Large intestine (tissue), 3 donors: ENCODE measurements around the gene DAPK2. TPM values are rescaled to one million over a fixed set of nuclear protein-coding genes. Genes with fewer than 3 reads are reported as not detected.

ENCODE experiments used
- DNase-seq, 2 donors: peaks; one replicate each; pipeline versions ENCODE4 v3.0.0 to v3.0.0-alpha.2; 2013
- H3K27ac ChIP-seq: one replicate; pipeline ENCODE4 v1.5.1; 2013; ENCODE audit warnings: low read length
- H3K27me3 ChIP-seq: 2 replicates; pipeline ENCODE4 v1.6.1; 2013; ENCODE audit warnings: low read length; ENCODE audit not compliant: control insufficient read depth, insufficient read depth
- H3K36me3 ChIP-seq: 2 replicates; pipeline ENCODE4 v1.6.1; 2013; ENCODE audit warnings: low read length; ENCODE audit not compliant: control insufficient read depth, insufficient read depth
- H3K4me1 ChIP-seq: one replicate; pipeline ENCODE4 v1.6.1; 2013; ENCODE audit warnings: low read length; ENCODE audit not compliant: control insufficient read depth, insufficient read depth
- H3K4me3 ChIP-seq: one replicate; pipeline ENCODE4 v1.5.1; 2013; ENCODE audit warnings: low read length
- H3K9me3 ChIP-seq: one replicate; pipeline ENCODE4 v1.6.1; 2013; ENCODE audit warnings: mild to moderate bottlenecking, low read depth, low read length, moderate library complexity; ENCODE audit not compliant: control insufficient read depth
- WGBS: methylation state at CpG from one replicate; pipeline ENCODE4 v1.1.5; 2013; ENCODE audit warnings: low lambda C conversion rate; ENCODE audit not compliant: insufficient coverage; 5-methylcytosine and 5-hydroxymethylcytosine counted together
- polyA plus RNA-seq: library from polyadenylated mRNA; unstranded; fragments of 120-200 nt; gene quantifications from one replicate; pipeline ENCODE4 v1.2.1, GENCODE V29; 2013

The DAPK2 gene
- polyA plus RNA-seq, 1 donor: 7.4 TPM

DNA sequence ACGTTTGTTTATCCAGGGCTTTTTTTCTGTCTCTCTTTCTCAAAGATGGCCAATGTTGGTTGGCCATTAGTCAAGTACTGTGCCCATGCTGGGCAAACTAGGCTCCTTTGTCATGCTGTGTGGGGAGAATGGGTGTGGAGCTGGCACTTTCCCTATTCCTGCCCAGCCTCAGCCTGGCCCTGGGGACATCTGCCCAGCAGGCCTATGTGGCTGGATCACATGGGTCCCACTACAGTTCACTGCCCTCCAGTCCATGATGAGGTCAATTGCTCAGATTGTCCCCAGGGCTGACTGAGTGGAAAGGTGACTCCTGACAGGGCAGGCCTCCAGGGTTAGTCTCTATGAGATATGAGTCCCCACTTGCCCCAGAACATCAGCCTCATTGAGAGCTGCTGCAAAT lies 158.1 kb downstream of the DAPK2 start:
- no peaks in the 10 kb centered on the region for H3K36me3 ChIP-seq
- H3K27ac ChIP-seq: no peak overlapping the region
- peaks cover 9% of the 10 kb centered on the region for H3K4me1 ChIP-seq
- no peaks in the 10 kb centered on the region for H3K27me3 ChIP-seq
- no peak for DNase-seq
- no peak overlapping the region for H3K4me3 ChIP-seq
- no peaks in the 10 kb centered on the region for H3K9me3 ChIP-seq
- WGBS: no CpG with 5 or more reads among the region's 1 CpG

DNA sequence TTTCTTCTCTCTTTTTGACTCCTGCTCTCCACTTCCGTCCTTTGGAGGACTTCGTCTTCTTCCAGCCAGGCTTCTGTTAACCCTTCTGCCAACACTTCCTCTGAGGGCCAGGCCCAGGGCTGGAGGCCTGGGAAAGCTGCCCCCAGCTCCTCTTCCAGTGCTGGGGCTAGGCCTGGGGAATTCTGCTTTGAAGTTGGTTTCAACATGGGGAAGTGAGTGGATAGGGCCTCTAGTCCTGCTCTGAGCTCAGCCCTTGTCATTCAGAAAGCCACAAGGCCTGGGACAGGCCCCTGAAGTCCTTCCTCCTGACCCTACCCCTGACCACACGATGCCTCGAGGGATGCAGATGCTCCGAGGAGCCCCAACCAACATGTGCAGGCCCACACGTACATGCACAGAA lies 158.7 kb downstream of the DAPK2 start:
- H3K27ac ChIP-seq: no peak overlapping the region
- no CpG with 5 or more reads among the region's 6 CpGs for WGBS
- DNase-seq: no peak

DNA sequence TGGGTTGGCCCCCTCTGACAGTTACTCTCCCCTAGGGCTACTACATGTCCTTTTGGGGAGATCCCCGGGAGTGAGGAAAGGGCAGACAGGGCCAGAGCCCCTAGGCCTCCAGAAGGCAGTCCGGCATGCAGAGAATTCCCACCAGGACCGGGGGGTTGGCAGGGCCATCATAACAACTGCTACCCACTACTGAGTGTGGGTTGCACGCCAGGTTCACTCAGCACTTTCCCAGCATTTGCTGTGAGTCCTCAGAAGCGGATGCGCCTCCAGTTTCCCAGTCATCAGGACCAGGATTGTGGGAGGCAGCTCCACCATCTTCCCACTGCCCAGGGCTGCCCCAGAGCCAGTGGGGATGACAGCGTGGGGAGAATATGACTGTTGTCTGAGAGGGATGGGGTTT lies 161.3 kb downstream of the DAPK2 start:
- no peaks in the 10 kb centered on the region for H3K9me3 ChIP-seq
- no peaks in the 10 kb centered on the region for H3K36me3 ChIP-seq
- H3K4me1 ChIP-seq: no peaks in the 10 kb centered on the region
- H3K4me3 ChIP-seq: no peak overlapping the region
- DNase-seq: no peak
- H3K27me3 ChIP-seq: no peaks in the 10 kb centered on the region
- no peak overlapping the region for H3K27ac ChIP-seq
- no CpG with 5 or more reads among the region's 7 CpGs for WGBS

More for the DNA sequence above, 158.7 kb downstream of the DAPK2 start:
- Histone ChIP-seq H3K9me3 (no peaks in the 10 kb centered on the region), H3K4me3 (no peak overlapping the region), H3K27me3 (no peaks in the 10 kb centered on the region), H3K36me3 (no peaks in the 10 kb centered on the region), H3K4me1 (peaks cover 9% of the 10 kb centered on the region)

DNA sequence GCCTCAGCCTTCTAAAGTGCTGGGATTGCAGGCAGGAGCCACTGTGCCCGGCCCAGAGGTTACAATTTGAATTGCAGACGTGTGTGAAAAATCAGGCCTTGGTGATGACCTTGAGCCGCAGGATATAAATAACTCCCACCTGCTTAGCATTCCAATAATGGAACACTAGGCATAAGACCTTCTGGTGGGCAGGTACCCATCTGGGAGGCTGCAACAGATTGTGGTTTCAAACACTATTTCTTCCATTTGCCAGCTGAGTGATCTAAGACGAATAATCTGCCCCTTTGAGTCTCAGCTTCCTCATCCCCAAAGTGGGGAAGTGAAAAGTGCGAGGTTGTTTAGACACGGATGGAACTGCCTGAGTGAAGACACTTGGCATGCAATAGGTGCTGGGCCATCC lies 164.9 kb downstream of the DAPK2 start:
- Histone ChIP-seq H3K27me3 (no peaks in the 10 kb centered on the region), H3K9me3 (no peaks in the 10 kb centered on the region), H3K27ac (no peak overlapping the region), H3K4me1 (no peaks in the 10 kb centered on the region), H3K36me3 (no peaks in the 10 kb centered on the region), H3K4me3 (no peak overlapping the region)
- DNase-seq: no peak
- WGBS: no CpG with 5 or more reads among the region's 6 CpGs

DNA sequence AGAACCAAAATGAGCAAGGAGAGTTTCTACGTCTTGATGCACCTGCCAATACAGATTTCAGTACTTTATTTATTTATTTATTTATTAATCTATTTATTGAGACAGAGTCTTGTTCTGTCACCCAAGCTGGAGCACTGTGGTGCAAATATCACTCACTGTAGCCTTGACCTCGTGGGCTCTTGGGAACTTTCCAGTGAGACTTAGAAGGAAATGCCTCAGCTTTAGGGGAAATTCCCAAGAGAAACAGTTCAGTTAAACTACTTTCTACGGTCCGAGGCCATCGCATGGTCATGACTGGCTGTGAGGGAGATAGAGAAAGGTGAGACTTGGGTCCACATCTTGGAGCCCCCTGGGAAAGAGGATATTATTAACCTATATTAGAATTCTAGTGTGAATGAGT lies 165.5 kb downstream of the DAPK2 start:
- no peak overlapping the region for H3K4me3 ChIP-seq
- DNase-seq: no peak
- H3K36me3 ChIP-seq: no peaks in the 10 kb centered on the region
- H3K27ac ChIP-seq: no peak overlapping the region
- H3K27me3 ChIP-seq: no peaks in the 10 kb centered on the region
- WGBS: no CpG with 5 or more reads among the region's 5 CpGs
- H3K4me1 ChIP-seq: no peaks in the 10 kb centered on the region
- H3K9me3 ChIP-seq: no peaks in the 10 kb centered on the region

DNA sequence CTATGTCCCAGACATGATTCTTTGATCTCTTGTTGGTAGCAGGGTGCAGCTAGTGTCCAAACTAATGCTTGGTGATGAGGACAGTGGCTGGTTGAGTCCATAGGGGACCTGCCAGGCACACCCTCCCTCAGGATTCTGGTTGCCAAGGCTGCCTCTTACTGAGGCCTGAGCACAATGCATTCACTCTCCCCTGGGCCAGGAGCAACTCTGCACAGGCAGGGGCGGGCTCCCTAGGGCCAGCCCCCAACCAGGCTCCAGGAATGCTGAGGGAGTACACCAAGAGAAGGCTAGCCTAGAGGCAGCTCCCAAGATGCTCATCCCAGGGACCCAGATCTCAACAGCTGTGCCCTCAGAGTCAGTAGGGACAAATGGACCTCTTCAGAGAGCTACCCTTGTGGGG lies 166.3 kb downstream of the DAPK2 start:
- H3K27me3 ChIP-seq: no peaks in the 10 kb centered on the region

DNA sequence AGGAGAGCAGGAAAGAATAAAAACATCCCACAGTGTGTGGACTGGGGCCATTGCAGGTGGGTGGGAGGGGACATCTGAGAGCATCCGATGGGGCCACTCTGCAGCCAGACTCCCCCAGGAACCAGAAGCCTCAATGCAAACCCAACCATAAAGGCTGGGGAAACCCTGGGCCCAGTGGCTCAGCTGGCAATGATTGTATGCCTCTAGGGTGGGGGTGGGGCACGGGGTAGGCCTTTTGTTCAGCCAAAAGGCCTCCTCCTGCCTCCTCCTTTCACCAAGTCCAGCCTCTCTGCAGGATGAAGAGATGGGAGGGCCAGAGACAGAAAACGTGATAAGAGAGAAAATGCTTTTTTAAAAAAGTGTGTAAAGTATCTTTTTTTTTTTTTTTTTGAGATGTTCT lies 167.1 kb downstream of the DAPK2 start:
- no peak for DNase-seq
- Histone ChIP-seq H3K4me3 (no peak overlapping the region), H3K9me3 (no peaks in the 10 kb centered on the region), H3K36me3 (no peaks in the 10 kb centered on the region), H3K27ac (no peak overlapping the region), H3K4me1 (no peaks in the 10 kb centered on the region), H3K27me3 (no peaks in the 10 kb centered on the region)
- no CpG with 5 or more reads among the region's 3 CpGs for WGBS

More for the DNA sequence above, 166.3 kb downstream of the DAPK2 start:
- no peaks in the 10 kb centered on the region for H3K4me1 ChIP-seq
- H3K36me3 ChIP-seq: no peaks in the 10 kb centered on the region
- DNase-seq: no peak
- H3K27ac ChIP-seq: no peak overlapping the region
- H3K9me3 ChIP-seq: no peaks in the 10 kb centered on the region
- WGBS: no CpG with 5 or more reads among the region's 1 CpG
- H3K4me3 ChIP-seq: no peak overlapping the region

DNA sequence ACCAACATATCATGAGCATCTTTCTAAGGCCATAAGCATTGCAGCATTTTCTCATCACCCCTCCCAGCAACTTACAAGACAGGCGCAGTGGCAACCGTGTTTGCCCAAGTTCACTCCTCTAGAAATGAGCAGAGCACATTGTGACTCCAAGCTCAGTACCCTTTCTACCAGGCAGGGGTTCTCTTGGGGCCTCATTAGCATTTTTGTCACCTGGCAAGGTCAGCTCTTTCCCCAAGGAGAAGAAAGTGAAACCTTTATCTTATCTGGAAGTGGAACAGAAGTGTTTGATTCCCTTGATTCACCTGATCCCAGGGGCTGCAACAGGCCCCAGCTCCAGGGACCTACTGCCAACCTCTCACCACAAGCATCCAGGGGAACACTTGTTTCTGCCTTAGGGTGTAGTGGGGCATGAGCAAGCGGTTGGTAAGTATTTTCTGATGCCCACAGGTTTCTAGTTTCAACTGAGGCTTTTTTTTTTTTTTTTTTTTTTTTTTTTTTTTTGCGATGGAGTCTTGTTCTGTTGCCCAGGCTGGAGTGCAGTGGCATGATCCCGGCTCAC lies 168.5 kb downstream of the DAPK2 start:
- no peaks in the 10 kb centered on the region for H3K9me3 ChIP-seq
- no peak overlapping the region for H3K4me3 ChIP-seq
- no peak for DNase-seq
- no peak overlapping the region for H3K27ac ChIP-seq
- no peaks in the 10 kb centered on the region for H3K36me3 ChIP-seq
- H3K27me3 ChIP-seq: no peaks in the 10 kb centered on the region
- WGBS: 100% methylated on average over 1 of the region's 5 CpGs
- H3K4me1 ChIP-seq: no peaks in the 10 kb centered on the region

DNA sequence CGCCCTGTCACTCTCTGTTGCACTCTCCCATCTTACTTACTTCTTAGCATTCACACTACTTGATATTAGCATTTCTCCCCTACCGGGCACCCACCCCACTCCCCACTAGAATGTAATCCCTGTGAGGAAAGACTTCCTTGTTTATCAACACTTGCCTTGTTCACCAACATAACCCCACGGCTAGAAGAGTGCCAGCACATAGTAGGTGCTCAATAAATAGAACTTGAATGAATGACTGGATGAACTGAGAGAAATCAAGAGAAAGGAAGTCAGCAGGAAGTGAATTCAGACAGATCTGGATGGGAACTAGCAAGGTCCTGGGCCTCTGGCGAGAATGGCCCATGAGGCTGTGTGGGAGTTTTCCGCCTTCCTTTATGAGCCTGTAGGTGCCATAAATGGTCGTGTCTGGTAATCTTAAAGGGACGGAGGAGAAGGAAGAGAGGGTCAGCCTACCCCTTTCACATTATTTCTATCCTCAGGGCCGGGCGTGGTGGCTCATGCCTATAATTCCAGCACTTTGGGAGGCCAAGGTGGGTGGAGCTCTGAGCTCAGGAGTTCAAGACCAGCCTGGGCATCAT lies 170.1 kb downstream of the DAPK2 start:
- H3K27me3 ChIP-seq: no peaks in the 10 kb centered on the region
- no peaks in the 10 kb centered on the region for H3K4me1 ChIP-seq
- no peak overlapping the region for H3K4me3 ChIP-seq
- no peaks in the 10 kb centered on the region for H3K36me3 ChIP-seq
- no peak overlapping the region for H3K27ac ChIP-seq
- H3K9me3 ChIP-seq: no peaks in the 10 kb centered on the region
- no CpG with 5 or more reads among the region's 9 CpGs for WGBS
- no peak for DNase-seq

DNA sequence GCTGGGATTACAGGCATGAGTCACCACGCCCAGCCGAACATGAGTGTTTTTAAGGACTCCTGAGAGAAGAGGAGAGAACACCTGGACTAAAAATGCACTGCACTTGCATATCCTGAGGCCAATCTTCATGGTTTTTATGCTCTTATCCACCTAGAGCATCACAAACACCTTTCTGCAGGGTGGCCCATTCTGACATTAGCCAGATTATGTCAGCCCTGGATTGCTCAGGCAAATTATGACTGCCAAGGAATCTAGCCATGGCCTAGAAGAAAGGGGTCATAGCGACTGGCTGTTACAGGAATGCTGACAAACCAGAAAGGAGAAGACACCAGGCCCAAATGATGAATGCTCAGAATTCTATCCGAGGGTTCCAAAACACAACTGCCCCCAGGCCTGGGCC lies 171.7 kb downstream of the DAPK2 start:
- 100% methylated on average over 1 of the region's 4 CpGs for WGBS
- Histone ChIP-seq H3K27me3 (no peaks in the 10 kb centered on the region), H3K36me3 (no peaks in the 10 kb centered on the region), H3K4me1 (no peaks in the 10 kb centered on the region), H3K9me3 (no peaks in the 10 kb centered on the region), H3K27ac (no peak overlapping the region), H3K4me3 (no peak overlapping the region)
- DNase-seq: no peak
